ENCODE data around the gene ZNF865.

The ZNF865 gene

GRCh38 chr19:55663846-55664536, 58.5 kb downstream of the ZNF865 start:
- DNase-seq: no peak

DNA sequence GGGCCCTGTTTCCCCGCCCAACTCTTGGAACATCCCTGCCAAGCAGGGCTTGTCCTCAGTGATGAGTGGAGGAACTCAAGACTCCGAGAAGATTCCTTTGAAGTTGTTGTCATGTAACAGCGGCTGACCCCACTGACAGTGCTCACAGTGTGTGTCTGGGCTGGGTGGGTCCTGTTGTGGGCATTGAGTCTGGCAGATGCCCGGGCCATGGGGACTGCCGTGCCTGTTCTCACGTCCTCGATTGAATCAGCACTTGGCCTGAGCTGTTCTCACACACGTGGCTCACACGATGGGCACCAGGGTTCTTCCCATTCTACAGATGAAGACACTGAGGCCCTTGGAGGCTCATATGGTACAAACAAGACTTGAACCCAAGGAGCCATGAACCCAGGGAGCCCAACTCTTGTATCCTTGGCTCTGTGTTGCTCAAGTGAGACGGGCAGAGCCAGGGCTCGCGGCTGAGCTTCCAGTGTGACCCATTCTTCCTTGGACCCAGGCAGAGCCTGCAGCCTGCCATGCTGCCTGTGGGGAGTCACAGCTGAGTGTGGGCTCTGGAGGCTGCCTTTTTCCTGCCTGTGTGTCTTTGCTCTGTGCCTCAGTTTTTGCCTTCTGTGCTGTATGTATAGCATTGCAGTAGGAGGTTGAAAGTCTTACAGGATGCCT, 61.0 kb downstream of the ZNF865 start:
- DNase-seq: no peak

All from NCI-H1694 (cell line).